HEK293T (cell line): ENCODE measurements around the gene SERTM1.

ENCODE experiments used
- BHLHE40 ChIP-seq: fragments of 450-650 bp; IDR thresholded peaks from 2 replicates; pipeline ENCODE4 v1.6.1; 2016; ENCODE audit warnings: mild to moderate bottlenecking, moderate library complexity, borderline replicate concordance
- ELF4 ChIP-seq: fragments of 450-650 bp; IDR thresholded peaks from 2 replicates; pipeline ENCODE4 v1.6.1; 2017; ENCODE audit warnings: antibody characterized with exemption
- FOXA1 ChIP-seq: fragments of 450-650 bp; IDR thresholded peaks from 2 replicates; pipeline ENCODE4 v1.6.1; 2016; ENCODE audit warnings: mild to moderate bottlenecking
- FOXK2 ChIP-seq: fragments of 450-650 bp; IDR thresholded peaks from 2 replicates; pipeline ENCODE4 v1.6.1; 2016; ENCODE audit warnings: mild to moderate bottlenecking
- LEF1 ChIP-seq: fragments of 450-650 bp; IDR thresholded peaks from 2 replicates; pipeline ENCODE4 v1.6.1; 2017; ENCODE audit warnings: mild to moderate bottlenecking, borderline replicate concordance
- SP1 ChIP-seq: fragments of 450-650 bp; IDR thresholded peaks from 2 replicates; pipeline ENCODE4 v1.6.1; 2017

- no peak for TF ChIP-seq BHLHE40
- no peak for TF ChIP-seq FOXK2
- no peak for TF ChIP-seq ELF4
- no peak for TF ChIP-seq LEF1
- no peak for TF ChIP-seq FOXA1
- no peak for TF ChIP-seq SP1
These were observed 22.7 kb downstream of the SERTM1 start for GRCh38 chr13:36696410-36697010.
